Mucosa of gallbladder (tissue), 1 donor: ENCODE results near the gene GNA14. TPM values are rescaled to one million over a fixed set of nuclear protein-coding genes. Genes with fewer than 3 reads are reported as not detected.
"Not testable (repeated sequence)": the region's sequence is repeated elsewhere in the genome, so short reads cannot be mapped to it uniquely, and the experiment has no call there.

Experiments used
- DNase-seq: peaks from one replicate; pipeline ENCODE4 v3.0.0-alpha.2; 2020; ENCODE audit warnings: low spot score
- total RNA-seq: library from RNA; stranded (reverse); gene quantifications from one replicate; pipeline ENCODE4 v1.2.1, GENCODE V29; 2021
- donor health status: DM: no; HTN: no; CAD: no.

Gene GNA14
- total RNA-seq, 1 donor from 2014 or later: 11.3 TPM

GRCh38 chr9:77534376-77535057 is 113.6 kb downstream of the GNA14 start:
- DNase-seq: no peak

DNA sequence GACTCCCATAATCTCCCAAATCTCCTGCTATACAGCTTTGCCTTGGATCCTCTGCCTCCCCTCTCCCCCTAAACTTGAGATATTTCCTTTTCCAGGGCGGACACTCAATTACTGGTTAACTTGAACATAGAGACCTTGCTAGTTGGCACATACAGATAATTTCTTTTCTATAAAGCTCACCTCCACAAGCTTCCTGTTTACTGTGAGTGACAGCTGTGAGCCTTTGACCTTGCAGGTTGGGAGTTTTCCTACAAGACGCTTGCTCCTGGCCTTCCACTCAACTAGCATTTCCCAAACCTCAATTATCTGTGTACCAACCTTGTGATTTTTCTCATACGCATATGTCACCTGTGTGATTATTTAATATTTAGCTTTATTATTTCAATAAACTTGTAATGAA is 114.5 kb downstream of the GNA14 start:
- no peak for DNase-seq

DNA sequence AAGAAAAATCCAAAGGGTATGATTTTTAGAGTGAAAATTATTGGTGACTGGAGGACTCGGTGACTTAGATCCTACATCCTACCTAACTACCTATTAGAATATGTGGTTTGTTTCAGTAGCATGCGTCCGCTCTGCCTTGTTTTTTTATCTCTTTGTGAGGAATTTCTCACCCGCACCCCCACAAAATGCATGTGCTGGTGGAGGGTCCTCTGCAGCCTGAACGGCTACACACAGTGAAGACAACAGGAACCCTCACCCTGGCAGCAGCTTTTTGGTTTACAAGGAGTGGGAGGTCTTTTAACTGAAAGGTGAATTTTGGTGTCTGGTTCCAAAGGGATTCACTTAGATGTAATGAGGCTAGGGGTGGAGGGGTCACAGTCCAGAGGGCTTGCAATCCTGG is 115.5 kb downstream of the GNA14 start:
- no peak for DNase-seq

GRCh38 chr9:77531400-77531799 is 116.7 kb downstream of the GNA14 start:
- DNase-seq: no peak

- no peak for DNase-seq
These were observed 124.2 kb downstream of the GNA14 start for GRCh38 chr9:77523891-77524290.

DNA sequence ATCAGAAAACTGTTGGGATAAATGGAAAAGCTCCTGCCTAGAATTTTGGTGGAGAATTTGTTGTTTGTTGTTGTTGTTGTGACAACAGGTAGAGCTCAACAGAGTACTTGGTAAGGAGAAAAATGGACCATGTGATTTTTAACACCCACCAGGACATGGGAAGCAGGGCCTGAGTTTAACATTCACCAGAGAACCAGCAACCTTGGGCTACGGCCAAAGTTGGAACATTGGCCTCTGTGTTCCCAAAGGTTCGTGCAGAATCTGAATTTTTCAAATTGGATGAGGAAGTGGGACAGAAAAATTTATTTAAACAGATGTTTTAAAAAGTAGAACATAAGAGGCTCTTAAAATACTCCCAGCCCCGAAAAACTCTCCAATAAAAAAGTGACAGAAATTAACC is 127.0 kb downstream of the GNA14 start:
- peak; percentile 46 for DNase-seq

DNA sequence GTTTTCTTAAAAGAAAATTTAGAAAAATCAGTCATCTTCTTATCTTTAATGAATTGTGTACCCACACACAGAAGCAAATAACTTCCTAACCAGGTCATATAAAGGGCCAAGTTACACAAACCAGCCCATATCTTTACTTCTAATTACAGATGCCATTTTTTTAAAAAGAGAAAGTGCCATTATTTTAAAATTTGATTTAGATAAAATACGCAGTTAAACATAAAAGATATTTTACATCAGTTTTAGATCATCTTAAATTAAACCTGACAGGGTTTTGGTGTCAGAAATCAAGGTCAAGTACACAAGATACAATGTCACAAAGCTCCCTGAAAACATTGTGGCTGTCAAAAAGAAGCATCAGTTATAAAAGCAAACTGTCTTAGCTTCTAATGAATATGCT is 129.4 kb downstream of the GNA14 start:
- no peak for DNase-seq

DNA sequence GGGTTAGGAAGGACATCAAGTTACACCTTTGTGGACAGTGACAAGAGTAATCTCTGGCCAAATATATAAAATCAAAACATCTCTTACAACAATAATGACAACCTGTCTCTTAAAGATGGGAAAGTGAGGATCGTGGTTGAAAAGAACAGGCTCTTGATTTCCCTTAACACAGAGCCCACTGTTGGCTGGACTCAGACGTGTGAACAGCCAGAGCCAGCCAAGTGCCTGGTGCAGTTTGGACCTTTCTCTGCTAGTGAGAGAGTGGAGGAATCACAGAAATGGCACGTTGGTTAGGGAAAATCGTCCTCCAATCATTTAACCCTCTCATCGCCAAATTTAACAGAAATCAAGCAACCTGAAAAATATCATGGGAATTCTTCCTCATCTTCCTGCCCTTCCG is 131.3 kb downstream of the GNA14 start:
- no peak for DNase-seq

DNA sequence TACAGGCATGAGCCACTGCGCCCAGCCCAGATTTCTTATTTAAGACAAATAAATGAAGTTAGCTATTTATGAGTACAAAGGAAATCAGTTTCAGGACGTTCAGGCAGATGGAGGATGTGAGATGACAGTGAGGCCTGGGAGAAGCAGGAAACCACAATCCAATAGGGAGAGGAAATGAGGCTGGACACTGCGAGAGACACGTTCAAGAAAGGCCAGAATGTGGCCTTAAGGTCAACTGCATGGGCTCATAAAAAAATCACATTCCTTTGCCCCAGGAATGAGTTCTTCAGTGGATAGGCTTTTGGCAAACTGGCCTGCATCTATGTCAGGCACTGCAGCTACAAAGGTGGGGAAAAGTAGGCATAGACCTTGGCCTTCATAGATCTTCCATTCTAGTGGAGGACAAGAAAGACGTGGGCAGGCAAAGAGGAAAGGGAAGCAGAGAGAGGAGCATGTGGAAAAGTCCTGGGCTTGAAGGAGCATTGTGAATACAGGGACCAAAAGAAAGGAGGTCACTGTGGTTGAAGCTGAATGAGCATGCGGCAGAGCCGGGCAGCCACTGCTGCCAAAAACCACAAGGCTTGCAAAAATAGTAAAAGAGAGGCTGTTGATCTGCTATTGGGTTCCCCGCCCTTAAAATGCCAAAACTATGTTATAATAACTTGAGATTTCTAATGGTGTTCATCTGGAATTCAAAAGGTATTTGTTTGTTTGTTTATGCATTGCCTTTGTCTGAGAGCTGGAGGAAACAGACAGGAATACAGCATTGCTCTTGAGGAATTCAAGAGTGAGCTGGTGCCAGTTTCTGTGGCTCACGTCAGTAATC is 133.0 kb downstream of the GNA14 start:
- no peak for DNase-seq

- no peak for DNase-seq
These were observed 134.7 kb downstream of the GNA14 start for GRCh38 chr9:77513457-77513856.

GRCh38 chr9:77512876-77513275 is 135.2 kb downstream of the GNA14 start:
- DNase-seq: no peak

GRCh38 chr9:77511525-77511924 is 136.6 kb downstream of the GNA14 start:
- no peak for DNase-seq

DNA sequence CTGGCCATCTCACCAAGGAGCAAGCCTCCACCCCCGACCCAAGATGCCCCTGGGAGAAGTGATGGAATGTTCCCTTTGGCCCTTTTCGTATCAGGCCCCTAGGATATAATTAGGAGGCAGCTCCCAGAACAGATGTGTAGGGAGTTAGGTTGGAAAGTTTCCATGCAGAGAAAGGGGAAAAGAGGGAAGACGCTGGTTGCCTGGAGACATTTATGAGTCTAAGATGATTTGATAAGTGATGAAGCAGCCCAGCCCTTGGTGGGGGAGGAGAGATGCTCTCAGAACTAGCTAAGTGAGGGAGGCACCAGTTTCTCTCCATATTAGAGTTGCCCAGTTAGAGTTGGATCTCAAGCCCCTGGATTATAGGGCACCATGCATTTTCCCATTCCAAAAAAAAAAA is 137.5 kb downstream of the GNA14 start:
- no peak for DNase-seq

DNA sequence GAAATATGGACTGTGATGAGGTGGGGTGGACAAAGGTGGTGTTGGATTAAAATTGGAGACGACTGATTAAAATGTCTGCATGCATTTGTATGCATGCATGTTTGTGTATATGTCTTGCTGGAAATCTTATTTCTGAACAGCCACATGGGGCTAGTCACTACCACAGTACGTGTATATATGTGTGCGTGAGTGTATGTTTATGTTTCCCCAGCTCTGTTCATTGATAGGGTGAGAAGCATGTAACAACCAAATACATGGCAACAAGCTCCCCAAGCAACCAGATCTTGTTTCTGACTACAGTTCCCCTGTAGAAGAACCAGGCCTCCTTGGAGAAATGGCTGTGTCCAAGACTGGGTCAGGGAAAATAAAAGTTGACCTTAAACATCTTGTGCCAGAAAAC is 139.7 kb downstream of the GNA14 start:
- DNase-seq: no peak

DNA sequence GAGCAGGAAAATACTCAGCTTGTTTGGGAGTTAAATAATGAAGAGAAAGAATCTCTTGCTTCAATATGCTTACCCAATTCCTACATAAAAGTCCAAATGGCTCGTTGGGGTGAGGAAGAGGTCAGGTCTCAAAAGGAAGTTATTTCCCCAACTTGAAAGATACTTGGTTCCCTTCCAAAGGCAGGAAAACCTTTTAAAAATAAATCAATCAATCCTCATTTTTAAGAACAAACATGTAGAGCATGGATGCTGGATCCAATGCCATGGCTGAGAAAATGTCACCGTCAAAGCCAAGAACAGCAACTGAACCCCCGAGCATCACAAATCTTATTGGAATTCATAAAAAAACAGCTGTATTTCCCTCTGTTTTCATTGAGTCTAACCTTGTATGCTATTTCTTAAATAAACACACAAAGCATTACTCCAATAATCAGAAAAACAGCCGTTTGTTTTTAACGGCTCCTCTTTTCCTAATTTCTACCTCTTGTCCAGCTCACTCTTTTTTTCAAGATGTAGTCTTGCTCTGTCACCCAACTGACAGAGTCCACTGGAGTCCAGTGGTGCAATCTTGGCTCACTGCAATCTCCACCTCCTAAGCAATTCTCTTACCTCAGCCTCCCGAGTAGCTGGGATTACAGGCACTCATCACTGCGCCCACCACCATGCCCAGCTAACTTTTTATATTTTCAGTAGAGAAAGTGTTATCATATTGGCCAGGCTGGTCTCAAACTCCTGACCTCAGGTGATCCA is 140.7 kb downstream of the GNA14 start:
- DNase-seq: no peak

GRCh38 chr9:77505232-77505631 is 142.9 kb downstream of the GNA14 start:
- no peak for DNase-seq

- no peak for DNase-seq
These were observed 145.6 kb downstream of the GNA14 start for GRCh38 chr9:77502568-77502967.

DNA sequence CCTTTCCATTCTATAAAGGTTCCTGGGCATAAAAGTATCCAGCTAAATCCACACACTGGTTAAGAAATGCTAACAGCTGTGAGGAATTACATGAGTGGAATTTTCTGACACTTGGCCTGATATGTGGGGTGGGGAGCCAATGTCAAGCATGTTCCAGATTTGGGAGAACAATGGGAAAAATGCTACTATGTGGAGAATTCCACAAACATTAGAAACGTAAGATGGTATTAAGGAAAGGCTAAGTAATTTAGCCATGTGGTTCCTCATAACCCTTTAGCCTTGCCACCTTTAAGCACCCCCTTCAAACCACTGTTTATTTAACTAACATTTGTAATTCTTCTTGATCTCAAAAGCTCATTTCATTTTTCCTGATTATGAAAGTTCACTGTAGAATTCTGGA is 149.2 kb downstream of the GNA14 start:
- DNase-seq: no peak

DNA sequence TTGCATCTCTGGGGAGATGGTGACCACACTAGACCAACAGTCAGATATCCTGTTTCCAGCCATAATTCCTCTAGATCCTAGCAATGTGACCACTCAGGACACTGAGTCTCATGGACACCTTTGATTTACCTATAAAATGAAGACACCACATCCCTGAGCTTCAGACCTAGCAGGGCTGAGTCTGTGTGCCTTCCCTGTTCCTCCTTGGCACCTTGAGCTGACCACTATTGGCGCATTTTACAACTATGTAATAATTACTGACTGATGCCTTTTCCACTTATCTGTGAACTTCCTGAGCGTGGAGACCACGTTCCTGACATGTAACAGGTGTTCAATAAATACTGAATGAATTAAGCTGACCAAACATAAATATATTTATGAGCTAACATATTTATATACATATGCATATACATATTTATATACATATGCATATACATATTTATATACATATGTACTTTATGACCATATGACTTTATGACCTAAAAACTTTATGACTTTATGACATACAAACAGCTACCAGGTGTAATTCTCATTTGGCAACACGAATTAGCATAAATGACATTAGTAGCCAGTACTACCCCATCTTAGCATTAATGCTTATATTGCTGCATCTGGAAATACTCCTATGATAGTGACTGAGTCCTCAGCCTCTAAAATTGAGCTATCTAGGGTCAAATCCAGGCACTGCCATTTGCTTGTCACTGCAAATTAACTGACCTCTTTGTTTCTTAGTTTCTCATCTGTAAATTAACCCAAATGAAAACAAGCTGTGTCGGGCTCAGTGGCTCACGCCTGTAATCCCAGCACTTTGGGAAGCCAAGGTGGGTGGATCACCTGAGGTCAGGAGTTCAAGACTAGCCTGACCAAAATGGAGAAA is 150.6 kb downstream of the GNA14 start:
- DNase-seq: no peak

DNA sequence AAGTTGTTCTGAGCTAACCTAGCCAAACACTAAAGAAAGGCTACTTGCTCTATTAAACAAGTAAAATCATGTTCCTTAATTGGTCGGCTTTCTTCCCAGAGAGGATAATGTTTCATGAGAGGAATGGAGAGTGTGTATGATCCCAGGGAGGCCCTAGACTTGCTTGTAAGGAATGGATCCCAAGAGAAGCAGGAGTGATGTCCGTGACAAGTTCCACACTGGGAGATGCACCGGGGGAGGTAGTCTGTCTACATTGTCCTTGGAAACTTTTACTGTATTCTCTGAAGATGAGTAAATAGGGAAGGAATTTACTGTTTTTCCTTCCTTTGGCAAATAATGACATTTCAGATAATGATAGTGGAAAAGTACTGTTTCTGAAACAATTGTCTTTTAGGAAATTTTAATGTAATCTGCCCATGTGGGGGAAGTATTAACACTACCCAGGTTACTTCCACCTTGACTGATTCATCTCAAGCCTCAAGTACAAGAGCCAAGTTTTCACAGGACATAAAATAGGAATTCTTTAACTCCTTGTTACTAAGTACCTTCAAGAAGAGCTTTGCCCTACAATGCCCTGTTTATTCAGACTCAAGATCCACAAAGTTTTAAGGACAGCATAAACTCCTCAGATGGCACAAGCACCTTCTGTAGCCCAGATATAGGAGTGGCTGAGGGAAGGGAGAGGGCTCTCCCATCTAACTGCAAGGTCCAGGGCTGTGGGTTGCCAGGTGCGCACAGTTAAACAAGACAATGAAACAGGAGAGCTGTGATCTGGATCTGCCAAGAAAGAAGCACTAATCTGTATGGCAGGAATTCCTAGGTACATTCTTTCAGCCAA is 152.1 kb downstream of the GNA14 start:
- DNase-seq: no peak

DNA sequence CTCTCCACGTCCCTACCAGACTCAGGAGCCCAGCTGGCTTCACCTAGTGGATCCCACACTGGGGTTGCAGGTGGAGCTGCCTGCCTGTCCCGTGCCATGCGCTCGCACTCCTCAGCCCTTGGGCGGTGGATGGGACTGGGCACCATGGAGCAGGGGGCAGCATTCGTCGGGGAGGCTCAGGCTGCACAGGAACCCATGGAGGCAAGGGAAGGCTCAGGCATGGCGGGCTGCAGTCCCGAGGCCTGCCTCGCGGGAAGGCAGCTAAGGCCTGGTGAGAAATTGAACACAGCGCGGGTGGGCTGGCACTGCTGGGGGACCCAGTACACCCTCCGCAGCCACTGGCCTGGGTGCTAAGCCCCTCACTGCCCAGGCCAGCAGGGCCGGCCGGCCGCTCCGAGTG is 157.8 kb downstream of the GNA14 start:
- DNase-seq: not testable (repeated sequence)
